ENCODE data around the gene THAP3.
A peak's percentile ranks its signal among the peaks of the same experiment; 100 is the strongest.

THAP3 gene

DNA sequence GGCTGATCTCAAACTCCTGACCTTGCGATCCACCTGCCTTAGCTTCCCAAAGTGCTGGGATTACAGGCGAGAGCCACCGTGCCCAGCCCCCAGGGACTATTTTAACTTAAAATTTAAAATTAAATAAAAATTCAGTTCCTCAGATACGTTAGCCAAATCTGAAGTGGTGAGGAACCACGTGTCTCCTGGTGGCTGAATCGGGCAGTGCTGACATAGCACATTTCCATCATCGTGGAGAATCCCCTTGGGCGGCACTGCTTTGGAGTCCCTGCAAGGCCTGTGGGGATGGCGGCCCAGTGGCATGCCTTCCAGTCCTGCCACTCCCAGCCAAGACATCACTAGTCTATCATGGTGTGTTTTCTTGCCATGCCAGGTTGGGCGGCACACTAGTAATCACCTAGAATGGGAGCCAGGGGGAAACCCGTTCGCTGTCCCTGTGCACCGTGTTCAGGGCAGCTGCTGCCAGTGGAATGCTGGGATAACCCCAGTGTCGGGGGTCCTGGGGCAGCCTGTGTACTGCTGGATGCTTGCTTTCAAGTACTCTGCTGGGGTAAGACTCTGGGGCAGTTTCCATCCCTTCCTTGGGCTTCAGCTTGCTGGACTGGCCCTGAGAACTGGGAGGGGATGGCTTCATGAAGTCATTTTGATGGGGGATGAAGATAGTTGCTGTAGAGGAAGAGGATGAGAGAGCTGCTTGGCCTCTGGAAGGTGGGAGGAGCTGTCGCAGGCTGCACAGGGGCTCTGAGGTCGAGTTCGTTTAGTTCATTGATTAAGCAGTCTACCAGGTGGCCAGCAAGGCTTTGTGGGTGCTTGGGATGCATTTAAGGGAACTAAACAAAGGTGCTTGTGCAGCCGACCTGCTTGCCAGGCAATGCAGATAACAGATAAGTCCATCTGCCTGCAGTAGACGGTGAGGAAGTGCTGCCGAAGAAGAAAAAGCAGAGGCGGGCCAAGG is 40.3 kb upstream of the THAP3 start:
- H3K4me3 ChIP-seq (ENCODE audit: low read length): no peak overlapping the region
- H3K9ac ChIP-seq (ENCODE audit: low read length): no peak overlapping the region
- H3K27me3 ChIP-seq (replicated peaks; ENCODE audit: control insufficient read depth, insufficient read depth, low read length): no peaks in the 10 kb centered on the region
- no peaks in the 10 kb centered on the region for H3K9me3 ChIP-seq (ENCODE audit: control insufficient read depth, low read length)
- H3K36me3 ChIP-seq (ENCODE audit: control insufficient read depth, insufficient read depth, low read length, severe bottlenecking): peaks cover 9% of the 10 kb centered on the region
- H3K4me1 ChIP-seq (ENCODE audit: control insufficient read depth, insufficient read depth, low read length): peaks cover 17% of the 10 kb centered on the region
- DNase-seq (ENCODE audit: low read depth): no peak

- Histone ChIP-seq H3K36me3 (ENCODE audit: control insufficient read depth, insufficient read depth, low read length, severe bottlenecking) (peaks cover 17% of the 10 kb centered on the region), H3K9me3 (ENCODE audit: control insufficient read depth, low read length) (no peaks in the 10 kb centered on the region)
Measured at GRCh38 chr1:6585081-6585722, 39.5 kb upstream of the THAP3 start.

DNA sequence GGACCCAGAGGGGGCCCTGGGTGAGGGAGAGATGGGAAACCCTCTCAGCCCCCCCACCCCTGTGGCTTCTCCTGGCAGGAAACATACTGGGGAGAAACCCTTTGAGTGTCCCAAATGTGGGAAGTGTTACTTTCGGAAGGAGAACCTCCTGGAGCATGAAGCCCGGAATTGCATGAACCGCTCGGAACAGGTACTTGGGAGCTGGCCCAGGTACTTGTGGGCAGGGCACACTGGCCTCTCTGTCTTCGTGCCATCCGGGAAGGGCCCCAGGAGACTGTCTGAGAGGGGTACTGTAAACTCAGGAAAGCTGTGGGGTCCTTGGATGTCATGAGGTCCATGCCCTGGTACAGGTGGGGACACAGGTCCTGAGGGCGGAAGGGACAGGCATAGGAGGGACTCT is 38.8 kb upstream of the THAP3 start:
- H3K9me3 ChIP-seq (ENCODE audit: control insufficient read depth, low read length): no peaks in the 10 kb centered on the region
- peaks cover 12% of the 10 kb centered on the region for H3K4me1 ChIP-seq (ENCODE audit: control insufficient read depth, insufficient read depth, low read length)
- peaks cover 23% of the 10 kb centered on the region for H3K36me3 ChIP-seq (ENCODE audit: control insufficient read depth, insufficient read depth, low read length, severe bottlenecking)
- no peak overlapping the region for H3K9ac ChIP-seq (ENCODE audit: low read length)
- H3K4me3 ChIP-seq (ENCODE audit: low read length): no peak overlapping the region
- no peaks in the 10 kb centered on the region for H3K27me3 ChIP-seq (replicated peaks; ENCODE audit: control insufficient read depth, insufficient read depth, low read length)
- DNase-seq (ENCODE audit: low read depth): no peak

More at GRCh38 chr1:6585081-6585722, 39.5 kb upstream of the THAP3 start:
- Histone ChIP-seq H3K9ac (ENCODE audit: low read length) (no peak overlapping the region), H3K27me3 (replicated peaks; ENCODE audit: control insufficient read depth, insufficient read depth, low read length) (no peaks in the 10 kb centered on the region), H3K4me3 (ENCODE audit: low read length) (no peak overlapping the region), H3K4me1 (ENCODE audit: control insufficient read depth, insufficient read depth, low read length) (peaks cover 18% of the 10 kb centered on the region)
- no peak for DNase-seq (ENCODE audit: low read depth)

GRCh38 chr1:6586404-6586816 is 38.3 kb upstream of the THAP3 start:
- Histone ChIP-seq H3K36me3 (ENCODE audit: control insufficient read depth, insufficient read depth, low read length, severe bottlenecking) (peaks cover 29% of the 10 kb centered on the region), H3K4me3 (ENCODE audit: low read length) (no peak overlapping the region), H3K4me1 (ENCODE audit: control insufficient read depth, insufficient read depth, low read length) (peaks cover 8% of the 10 kb centered on the region), H3K27me3 (replicated peaks; ENCODE audit: control insufficient read depth, insufficient read depth, low read length) (no peaks in the 10 kb centered on the region), H3K9ac (ENCODE audit: low read length) (no peak overlapping the region), H3K9me3 (ENCODE audit: control insufficient read depth, low read length) (no peaks in the 10 kb centered on the region)
- no peak for DNase-seq (ENCODE audit: low read depth)

DNA sequence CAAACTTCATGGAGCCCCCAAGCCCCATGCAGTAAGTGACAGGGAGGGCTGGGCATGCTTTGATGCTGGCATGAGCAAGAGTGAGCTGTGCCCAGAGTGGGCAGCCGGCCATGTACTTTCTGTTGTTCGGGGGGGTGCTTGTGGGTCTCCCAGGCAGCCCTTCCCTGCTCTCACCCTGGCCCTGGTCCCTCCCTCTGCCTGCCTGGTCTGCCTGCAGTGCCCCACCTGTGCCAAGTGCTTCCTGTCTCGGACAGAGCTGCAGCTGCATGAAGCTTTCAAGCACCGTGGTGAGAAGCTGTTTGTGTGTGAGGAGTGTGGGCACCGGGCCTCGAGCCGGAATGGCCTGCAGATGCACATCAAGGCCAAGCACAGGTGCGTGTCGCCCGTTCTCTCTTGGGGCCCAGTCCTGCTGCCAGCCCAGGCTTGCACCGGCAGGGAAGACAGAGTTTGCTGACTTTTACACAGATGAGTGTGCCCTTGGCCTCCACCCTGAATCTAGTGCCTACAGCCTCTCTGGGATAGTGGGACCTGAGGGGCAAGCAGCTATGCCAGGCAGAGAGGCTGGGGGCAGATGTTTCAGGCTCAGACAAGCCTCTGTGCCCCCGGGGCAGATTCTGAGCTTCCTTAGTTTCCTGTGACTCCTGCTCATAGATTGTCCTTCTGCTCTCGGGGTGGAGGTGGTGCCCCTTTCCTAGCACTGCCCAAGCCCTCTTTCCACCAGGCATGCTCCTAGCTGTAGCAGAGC is 37.2 kb upstream of the THAP3 start:
- H3K36me3 ChIP-seq (ENCODE audit: control insufficient read depth, insufficient read depth, low read length, severe bottlenecking): peaks cover 39% of the 10 kb centered on the region
- H3K27me3 ChIP-seq (replicated peaks; ENCODE audit: control insufficient read depth, insufficient read depth, low read length): no peaks in the 10 kb centered on the region
- H3K9ac ChIP-seq (ENCODE audit: low read length): no peak overlapping the region
- no peak for DNase-seq (ENCODE audit: low read depth)
- H3K4me3 ChIP-seq (ENCODE audit: low read length): no peak overlapping the region
- no peaks in the 10 kb centered on the region for H3K9me3 ChIP-seq (ENCODE audit: control insufficient read depth, low read length)
- H3K4me1 ChIP-seq (ENCODE audit: control insufficient read depth, insufficient read depth, low read length): peaks cover 11% of the 10 kb centered on the region

DNA sequence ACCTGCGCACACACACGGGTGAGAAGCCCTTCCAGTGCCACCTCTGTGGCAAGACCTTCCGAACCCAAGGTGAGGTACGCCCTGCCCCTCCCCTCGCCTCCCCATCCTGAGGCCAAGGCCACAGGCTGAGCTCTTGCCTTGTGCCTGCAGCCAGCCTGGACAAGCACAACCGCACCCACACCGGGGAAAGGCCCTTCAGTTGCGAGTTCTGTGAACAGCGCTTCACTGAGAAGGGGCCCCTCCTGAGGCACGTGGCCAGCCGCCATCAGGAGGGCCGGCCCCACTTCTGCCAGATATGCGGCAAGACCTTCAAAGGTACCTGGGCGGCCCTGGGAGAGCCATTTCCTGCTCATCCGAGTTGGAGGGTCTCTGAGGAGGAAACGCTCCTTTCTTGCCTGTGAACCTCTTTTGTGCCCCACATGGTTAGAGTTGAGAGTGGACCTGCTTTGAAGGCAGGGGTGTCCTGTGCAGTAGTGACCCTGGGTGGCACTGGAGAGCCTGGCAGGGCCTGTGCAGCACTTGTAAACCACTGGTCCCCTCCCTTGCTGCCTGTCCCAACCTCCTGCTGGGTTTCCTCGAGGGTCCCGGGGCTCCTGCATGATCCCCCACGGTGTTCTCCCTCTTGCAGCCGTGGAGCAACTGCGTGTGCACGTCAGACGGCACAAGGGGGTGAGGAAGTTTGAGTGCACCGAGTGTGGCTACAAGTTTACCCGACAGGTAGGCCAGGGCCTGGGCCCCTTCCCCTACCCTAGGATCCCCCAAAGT is 36.4 kb upstream of the THAP3 start:
- Histone ChIP-seq H3K36me3 (ENCODE audit: control insufficient read depth, insufficient read depth, low read length, severe bottlenecking) (peaks cover 48% of the 10 kb centered on the region), H3K27me3 (replicated peaks; ENCODE audit: control insufficient read depth, insufficient read depth, low read length) (no peaks in the 10 kb centered on the region), H3K4me3 (ENCODE audit: low read length) (no peak overlapping the region), H3K9me3 (ENCODE audit: control insufficient read depth, low read length) (no peaks in the 10 kb centered on the region), H3K9ac (ENCODE audit: low read length) (no peak overlapping the region), H3K4me1 (ENCODE audit: control insufficient read depth, insufficient read depth, low read length) (peaks cover 11% of the 10 kb centered on the region)
- DNase-seq (ENCODE audit: low read depth): no peak

DNA sequence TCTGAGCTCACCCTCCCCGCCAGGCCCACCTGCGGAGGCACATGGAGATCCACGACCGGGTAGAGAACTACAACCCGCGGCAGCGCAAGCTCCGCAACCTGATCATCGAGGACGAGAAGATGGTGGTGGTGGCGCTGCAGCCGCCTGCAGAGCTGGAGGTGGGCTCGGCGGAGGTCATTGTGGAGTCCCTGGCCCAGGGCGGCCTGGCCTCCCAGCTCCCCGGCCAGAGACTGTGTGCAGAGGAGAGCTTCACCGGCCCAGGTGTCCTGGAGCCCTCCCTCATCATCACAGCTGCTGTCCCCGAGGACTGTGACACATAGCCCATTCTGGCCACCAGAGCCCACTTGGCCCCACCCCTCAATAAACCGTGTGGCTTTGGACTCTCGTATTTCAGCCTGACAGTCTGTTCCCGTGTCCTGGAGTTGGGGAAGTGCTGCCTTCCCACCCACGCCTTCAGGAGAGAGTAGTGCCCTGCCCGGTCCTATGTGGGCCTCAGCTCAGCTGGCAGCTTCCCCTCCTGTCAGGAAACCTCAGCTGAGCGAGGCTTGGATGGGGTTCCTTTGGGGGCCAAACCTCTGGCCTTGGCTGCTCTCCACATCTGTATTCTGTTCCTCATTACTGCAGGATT is 35.7 kb upstream of the THAP3 start:
- Histone ChIP-seq H3K27me3 (replicated peaks; ENCODE audit: control insufficient read depth, insufficient read depth, low read length) (no peaks in the 10 kb centered on the region), H3K9ac (ENCODE audit: low read length) (peak overlapping the region; percentile 30), H3K36me3 (ENCODE audit: control insufficient read depth, insufficient read depth, low read length, severe bottlenecking) (peaks cover 55% of the 10 kb centered on the region), H3K4me3 (ENCODE audit: low read length) (no peak overlapping the region), H3K9me3 (ENCODE audit: control insufficient read depth, low read length) (no peaks in the 10 kb centered on the region), H3K4me1 (ENCODE audit: control insufficient read depth, insufficient read depth, low read length) (peaks cover 11% of the 10 kb centered on the region)
- peak; percentile 13 for DNase-seq (ENCODE audit: low read depth)

DNA sequence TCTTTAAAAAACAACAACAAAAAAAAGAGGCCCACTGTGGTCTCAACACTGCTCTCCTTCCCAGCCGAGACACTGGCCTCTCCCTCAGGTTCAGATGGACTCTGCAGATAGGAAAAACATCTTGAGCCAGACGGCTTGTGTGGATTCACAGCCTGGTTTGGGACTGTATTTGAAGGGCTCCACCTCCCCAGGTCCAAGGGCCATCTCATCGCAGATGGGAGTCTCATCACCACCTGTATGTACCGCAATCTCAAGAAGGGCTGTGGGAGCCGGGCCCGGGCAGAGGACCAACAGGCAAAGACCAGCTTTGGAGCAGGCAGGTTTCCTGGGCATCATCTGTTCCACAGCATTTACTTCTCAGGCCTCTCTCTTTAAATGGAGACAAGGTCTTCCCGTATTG is 34.6 kb upstream of the THAP3 start:
- no peak overlapping the region for H3K9ac ChIP-seq (ENCODE audit: low read length)
- no peak for DNase-seq (ENCODE audit: low read depth)
- H3K36me3 ChIP-seq (ENCODE audit: control insufficient read depth, insufficient read depth, low read length, severe bottlenecking): peaks cover 64% of the 10 kb centered on the region
- H3K9me3 ChIP-seq (ENCODE audit: control insufficient read depth, low read length): no peaks in the 10 kb centered on the region
- no peaks in the 10 kb centered on the region for H3K27me3 ChIP-seq (replicated peaks; ENCODE audit: control insufficient read depth, insufficient read depth, low read length)
- H3K4me3 ChIP-seq (ENCODE audit: low read length): no peak overlapping the region
- H3K4me1 ChIP-seq (ENCODE audit: control insufficient read depth, insufficient read depth, low read length): peaks cover 11% of the 10 kb centered on the region

DNA sequence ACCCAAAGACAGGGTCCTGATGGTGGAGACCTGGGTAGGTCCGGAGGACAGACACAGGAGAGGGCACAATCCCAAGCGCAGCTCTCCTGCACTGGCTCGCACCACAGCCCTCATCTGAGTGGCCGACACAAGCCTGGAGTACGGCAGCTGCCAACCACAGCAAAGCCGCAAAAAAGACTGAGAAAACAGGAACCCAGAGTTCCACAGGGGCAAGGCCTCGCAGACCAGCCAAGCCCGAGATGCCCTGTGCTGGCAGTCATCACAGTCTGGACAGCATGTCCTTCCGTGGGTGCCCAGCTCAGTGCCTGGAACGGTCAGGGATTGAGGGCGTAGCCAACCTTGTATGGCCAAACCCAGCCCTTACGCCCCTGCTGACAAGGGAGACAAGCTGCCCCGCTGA is 33.4 kb upstream of the THAP3 start:
- no peaks in the 10 kb centered on the region for H3K9me3 ChIP-seq (ENCODE audit: control insufficient read depth, low read length)
- H3K4me1 ChIP-seq (ENCODE audit: control insufficient read depth, insufficient read depth, low read length): peaks cover 12% of the 10 kb centered on the region
- no peak overlapping the region for H3K9ac ChIP-seq (ENCODE audit: low read length)
- H3K4me3 ChIP-seq (ENCODE audit: low read length): no peak overlapping the region
- H3K36me3 ChIP-seq (ENCODE audit: control insufficient read depth, insufficient read depth, low read length, severe bottlenecking): peaks cover 76% of the 10 kb centered on the region
- H3K27me3 ChIP-seq (replicated peaks; ENCODE audit: control insufficient read depth, insufficient read depth, low read length): no peaks in the 10 kb centered on the region
- DNase-seq (ENCODE audit: low read depth): no peak

- Histone ChIP-seq H3K27me3 (replicated peaks; ENCODE audit: control insufficient read depth, insufficient read depth, low read length) (no peaks in the 10 kb centered on the region), H3K4me3 (ENCODE audit: low read length) (no peak overlapping the region), H3K9ac (ENCODE audit: low read length) (peak overlapping the region; percentile 21), H3K36me3 (ENCODE audit: control insufficient read depth, insufficient read depth, low read length, severe bottlenecking) (peaks cover 80% of the 10 kb centered on the region), H3K4me1 (ENCODE audit: control insufficient read depth, insufficient read depth, low read length) (peaks cover 17% of the 10 kb centered on the region), H3K9me3 (ENCODE audit: control insufficient read depth, low read length) (no peaks in the 10 kb centered on the region)
- DNase-seq (ENCODE audit: low read depth): no peak
Measured at GRCh38 chr1:6591644-6592043, 33.0 kb upstream of the THAP3 start.
